ENCODE measurements around the gene LAMP1.
"Not testable (repeated sequence)": the region's sequence is repeated elsewhere in the genome, so short reads cannot be mapped to it uniquely, and the experiment has no call there.

The LAMP1 gene

GRCh38 chr13:113367771-113368170 is 70.7 kb downstream of the LAMP1 start:
- no peak overlapping the region for H3K4me3 ChIP-seq (ENCODE audit: low read length)
- DNase-seq (ENCODE audit: low read depth, low spot score): no peak

- DNase-seq (ENCODE audit: low read depth, low spot score); H3K4me3 ChIP-seq (ENCODE audit: low read length): not testable (repeated sequence)
Observed at GRCh38 chr13:113368353-113368752, 71.3 kb downstream of the LAMP1 start.

- H3K4me3 ChIP-seq (ENCODE audit: low read length): no peak overlapping the region
- DNase-seq (ENCODE audit: low read depth, low spot score): no peak
Observed at GRCh38 chr13:113369189-113369588, 72.2 kb downstream of the LAMP1 start.

GRCh38 chr13:113369881-113370280 is 72.8 kb downstream of the LAMP1 start:
- H3K4me3 ChIP-seq (ENCODE audit: low read length): no peak overlapping the region
- no peak for DNase-seq (ENCODE audit: low read depth, low spot score)

- DNase-seq (ENCODE audit: low read depth, low spot score): no peak
- no peak overlapping the region for H3K4me3 ChIP-seq (ENCODE audit: low read length)
Observed at GRCh38 chr13:113371061-113371460, 74.0 kb downstream of the LAMP1 start.

GRCh38 chr13:113371701-113372100 is 74.7 kb downstream of the LAMP1 start:
- DNase-seq (ENCODE audit: low read depth, low spot score): not testable (repeated sequence)

More at GRCh38 chr13:113371701-113372100, 74.7 kb downstream of the LAMP1 start:
- H3K4me3 ChIP-seq (ENCODE audit: low read length): not testable (repeated sequence)
